ENCODE results near the gene MT1A. TPM values are rescaled to one million over a fixed set of nuclear protein-coding genes. Genes with fewer than 3 reads are reported as not detected.

Gene MT1A
- total RNA-seq, 2 donors from 2014 or later: 30.0 TPM; not detected in 1

DNA sequence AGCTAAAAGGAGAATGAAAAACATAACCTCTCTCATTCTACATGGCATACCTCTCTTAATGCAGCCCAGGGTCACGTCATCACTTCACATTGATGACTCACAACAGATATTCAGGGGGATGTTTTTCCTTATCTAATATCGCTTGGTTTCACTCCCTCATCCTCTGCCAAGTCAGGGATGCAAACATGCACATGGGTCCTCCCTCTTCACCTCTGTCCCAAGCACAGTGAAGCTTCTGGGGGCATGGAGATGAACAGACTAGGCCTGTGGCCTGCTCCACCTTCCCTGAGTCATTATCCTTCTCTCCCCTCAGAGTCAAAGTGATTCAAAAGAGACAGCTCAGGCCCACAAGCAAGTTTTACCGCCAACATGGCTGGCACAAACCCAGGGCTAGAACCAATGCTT is 32.4 kb upstream of the MT1A start:
- peak overlapping the region; percentile 92 to 98 for H3K27ac ChIP-seq
- no peaks in the 10 kb centered on the region for H3K9me3 ChIP-seq
- TF ChIP-seq, protein P1, sequence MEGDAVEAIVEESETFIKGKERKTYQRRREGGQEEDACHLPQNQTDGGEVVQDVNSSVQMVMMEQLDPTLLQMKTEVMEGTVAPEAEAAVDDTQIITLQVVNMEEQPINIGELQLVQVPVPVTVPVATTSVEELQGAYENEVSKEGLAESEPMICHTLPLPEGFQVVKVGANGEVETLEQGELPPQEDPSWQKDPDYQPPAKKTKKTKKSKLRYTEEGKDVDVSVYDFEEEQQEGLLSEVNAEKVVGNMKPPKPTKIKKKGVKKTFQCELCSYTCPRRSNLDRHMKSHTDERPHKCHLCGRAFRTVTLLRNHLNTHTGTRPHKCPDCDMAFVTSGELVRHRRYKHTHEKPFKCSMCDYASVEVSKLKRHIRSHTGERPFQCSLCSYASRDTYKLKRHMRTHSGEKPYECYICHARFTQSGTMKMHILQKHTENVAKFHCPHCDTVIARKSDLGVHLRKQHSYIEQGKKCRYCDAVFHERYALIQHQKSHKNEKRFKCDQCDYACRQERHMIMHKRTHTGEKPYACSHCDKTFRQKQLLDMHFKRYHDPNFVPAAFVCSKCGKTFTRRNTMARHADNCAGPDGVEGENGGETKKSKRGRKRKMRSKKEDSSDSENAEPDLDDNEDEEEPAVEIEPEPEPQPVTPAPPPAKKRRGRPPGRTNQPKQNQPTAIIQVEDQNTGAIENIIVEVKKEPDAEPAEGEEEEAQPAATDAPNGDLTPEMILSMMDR (IDR thresholded peaks at IDR 0.05): no peak
- no peak overlapping the region for H3K4me3 ChIP-seq
- DNase-seq (ENCODE audit: low spot score): peak; percentile 80
- no peaks in the 10 kb centered on the region for H3K27me3 ChIP-seq
- peaks cover 0 to 53% of the 10 kb centered on the region in 2 donors for H3K4me1 ChIP-seq
- H3K36me3 ChIP-seq: no peaks in the 10 kb centered on the region

DNA sequence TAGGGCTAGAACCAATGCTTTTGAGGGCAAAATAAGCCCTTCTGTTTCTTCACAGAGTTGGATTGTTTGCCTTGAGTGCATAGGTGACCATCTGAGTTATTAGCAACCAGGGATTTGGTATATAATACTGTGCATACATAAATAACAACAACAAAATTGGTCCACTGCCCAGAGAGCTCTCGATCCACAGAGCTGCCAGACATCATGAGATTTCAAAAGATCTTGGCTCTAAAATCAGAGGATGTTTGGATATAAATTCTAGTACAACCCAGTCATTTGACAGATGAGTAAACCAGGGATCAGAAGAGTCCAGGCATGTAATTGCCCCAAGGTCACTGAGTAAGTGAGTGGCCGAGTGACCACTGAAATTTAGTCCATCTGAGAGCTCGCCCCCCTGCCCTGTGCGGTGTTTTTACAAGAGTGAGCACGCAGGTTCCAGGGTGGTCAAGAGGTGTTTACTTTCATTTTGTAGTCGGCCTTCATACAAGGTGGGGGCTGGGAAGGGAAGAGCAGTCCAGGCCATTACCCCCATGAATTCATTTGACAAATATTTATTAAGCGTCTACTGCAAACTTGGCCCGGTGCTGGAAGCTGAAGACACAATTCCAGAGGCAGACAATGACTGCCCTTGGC is 31.9 kb upstream of the MT1A start:
- Histone ChIP-seq H3K4me3 (peak overlapping the region in 1 of 2 donors; percentile 1), H3K4me1 (peaks cover 0 to 58% of the 10 kb centered on the region in 2 donors), H3K36me3 (no peaks in the 10 kb centered on the region), H3K27me3 (no peaks in the 10 kb centered on the region), H3K9me3 (no peaks in the 10 kb centered on the region), H3K27ac (peak overlapping the region; percentile 92 to 98)
- peak; percentile 74 for DNase-seq (ENCODE audit: low spot score)
- TF ChIP-seq, protein P1 (IDR thresholded peaks at IDR 0.05): no peak

- H3K27me3 ChIP-seq: no peaks in the 10 kb centered on the region
- H3K4me1 ChIP-seq: peaks cover 0 to 63% of the 10 kb centered on the region in 2 donors
- TF ChIP-seq, protein P1 (IDR thresholded peaks at IDR 0.05): no peak
- H3K4me3 ChIP-seq: no peak overlapping the region
- peak overlapping the region; percentile 92 to 98 for H3K27ac ChIP-seq
- H3K9me3 ChIP-seq: no peaks in the 10 kb centered on the region
- DNase-seq (ENCODE audit: low spot score): peak; percentile 96
- no peaks in the 10 kb centered on the region for H3K36me3 ChIP-seq
Observed at GRCh38 chr16:56607109-56607618, 31.3 kb upstream of the MT1A start.

DNA sequence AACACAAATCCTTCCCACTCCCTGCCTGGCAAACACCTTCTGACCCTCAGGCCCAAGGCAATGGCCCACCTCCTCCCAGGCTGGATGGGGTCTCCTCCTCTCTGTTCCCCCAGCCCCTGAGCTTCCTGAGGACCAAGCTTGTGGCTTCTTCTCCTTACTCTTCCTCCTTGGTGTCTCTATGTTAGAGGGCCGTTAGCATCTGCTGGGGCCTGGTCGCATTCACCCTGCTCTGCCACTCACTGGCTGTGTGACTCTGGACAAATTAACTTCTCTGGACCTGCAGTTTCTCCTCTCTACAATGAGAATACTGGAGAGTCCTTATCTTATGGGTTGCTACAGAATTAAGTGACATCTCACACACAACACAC is 30.8 kb upstream of the MT1A start:
- H3K4me1 ChIP-seq: peaks cover 0 to 63% of the 10 kb centered on the region in 2 donors
- no peaks in the 10 kb centered on the region for H3K27me3 ChIP-seq
- TF ChIP-seq, protein P1 (IDR thresholded peaks at IDR 0.05): no peak
- H3K36me3 ChIP-seq: no peaks in the 10 kb centered on the region
- no peak for DNase-seq (ENCODE audit: low spot score)
- H3K27ac ChIP-seq: peak overlapping the region; percentile 92 to 98
- no peaks in the 10 kb centered on the region for H3K9me3 ChIP-seq
- peak overlapping the region; percentile 30 to 70 for H3K4me3 ChIP-seq

DNA sequence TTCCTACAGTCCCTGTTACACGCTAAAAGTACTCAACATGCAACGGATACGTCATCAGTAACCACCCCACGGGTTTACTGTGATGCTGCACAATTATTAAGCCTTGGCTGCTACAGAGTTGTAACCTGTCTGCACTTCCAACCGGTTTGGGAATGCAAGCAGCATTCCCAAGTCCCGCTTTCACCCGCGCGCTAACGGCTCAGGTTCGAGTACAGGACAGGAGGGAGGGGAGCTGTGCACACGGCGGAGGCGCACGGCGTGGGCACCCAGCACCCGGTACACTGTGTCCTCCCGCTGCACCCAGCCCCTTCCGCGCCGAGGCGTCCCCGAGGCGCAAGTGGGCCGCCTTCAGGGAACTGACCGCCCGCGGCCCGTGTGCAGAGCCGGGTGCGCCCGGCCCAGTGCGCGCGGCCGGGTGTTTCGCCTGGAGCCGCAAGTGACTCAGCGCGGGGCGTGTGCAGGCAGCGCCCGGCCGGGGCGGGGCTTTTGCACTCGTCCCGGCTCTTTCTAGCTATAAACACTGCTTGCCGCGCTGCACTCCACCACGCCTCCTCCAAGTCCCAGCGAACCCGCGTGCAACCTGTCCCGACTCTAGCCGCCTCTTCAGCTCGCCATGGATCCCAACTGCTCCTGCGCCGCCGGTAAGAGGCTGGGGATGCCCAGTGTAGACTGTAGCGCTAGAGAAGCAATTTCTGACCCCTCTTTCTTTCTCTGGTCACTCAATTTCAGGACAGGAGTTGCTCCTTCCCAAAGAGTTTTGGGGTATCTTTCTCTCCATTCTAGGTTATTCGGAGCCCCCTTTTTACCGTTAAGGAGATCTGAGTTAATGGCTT is 30.2 kb upstream of the MT1A start, which contains the start of gene MT2A:
TSS of gene MT2A (plus strand) at position 542 of the 833 bp plus-strand sequence. CDS start at position 614, 72 bp downstream.
- TF ChIP-seq, protein P1 (IDR thresholded peaks at IDR 0.05): no peak
- Histone ChIP-seq H3K27ac (peak within 1 kb of the TSS; percentile 92 to 98), H3K36me3 (no peaks in the 10 kb centered on the region), H3K27me3 (no peaks in the 10 kb centered on the region), H3K9me3 (no peaks in the 10 kb centered on the region), H3K4me1 (peaks cover 0 to 63% of the 10 kb centered on the region in 2 donors), H3K4me3 (peak within 1 kb of the TSS; percentile 60 to 70)
- peak; percentile 98 for DNase-seq (ENCODE audit: low spot score)

Data from right atrium auricular region (tissue), 2 donors.